GM19397 (cell line): ENCODE measurements around the gene PTCD1.

ENCODE experiments used
- ATAC-seq: cut with Tn5 transposase; IDR thresholded peaks from one replicate; pipeline ENCODE4 v1.9.1; 2021; ENCODE audit warnings: mild to moderate bottlenecking, moderate library complexity; ENCODE audit not compliant: unreplicated experiment

Gene PTCD1

GRCh38 chr7:99408379-99409191 is 30.0 kb downstream of the PTCD1 start, which contains the start of the genes BUD31 and PDAP1:
Gene BUD31 (plus strand): TSS chr7:99408969. CDS start chr7:99411093, 2,124 bp downstream.
Gene PDAP1 (minus strand): TSS chr7:99408597. CDS start chr7:99408548, 49 bp downstream.
- ATAC-seq = peak; percentile 76

GRCh38 chr7:99407872-99408378 is 30.7 kb downstream of the PTCD1 start:
- ATAC-seq = peak; percentile 1

- ATAC-seq = no peak
Measured at GRCh38 chr7:99406557-99406956, 32.0 kb downstream of the PTCD1 start.

GRCh38 chr7:99404977-99405320 is 33.6 kb downstream of the PTCD1 start:
- ATAC-seq = no peak

GRCh38 chr7:99404235-99404976 is 34.2 kb downstream of the PTCD1 start:
- ATAC-seq = no peak

DNA sequence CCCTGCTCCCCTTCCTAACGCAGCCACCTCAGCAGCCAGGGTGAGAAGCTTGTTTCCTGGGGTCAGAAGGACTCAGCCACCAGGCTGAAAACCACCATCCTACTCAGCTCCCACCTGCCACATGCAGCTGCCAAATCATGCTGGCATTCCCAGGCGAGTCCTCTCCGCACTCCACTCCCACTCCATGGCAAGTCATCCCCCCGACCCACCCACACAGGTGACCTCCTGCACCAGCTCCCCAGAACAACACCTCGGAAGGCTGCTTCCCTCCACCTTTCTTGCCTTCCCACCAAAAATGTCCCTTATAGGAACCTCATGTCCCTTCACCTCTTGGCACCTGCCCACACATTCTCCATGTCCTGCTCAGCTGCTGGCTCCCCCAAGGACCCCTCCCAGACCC is 34.8 kb downstream of the PTCD1 start:
- no peak for ATAC-seq

- no peak for ATAC-seq
Measured at GRCh38 chr7:99402854-99403253, 35.7 kb downstream of the PTCD1 start.

- ATAC-seq = no peak
Measured at GRCh38 chr7:99399597-99399996, 39.0 kb downstream of the PTCD1 start.

GRCh38 chr7:99398891-99399445 is 39.6 kb downstream of the PTCD1 start:
- ATAC-seq = no peak

DNA sequence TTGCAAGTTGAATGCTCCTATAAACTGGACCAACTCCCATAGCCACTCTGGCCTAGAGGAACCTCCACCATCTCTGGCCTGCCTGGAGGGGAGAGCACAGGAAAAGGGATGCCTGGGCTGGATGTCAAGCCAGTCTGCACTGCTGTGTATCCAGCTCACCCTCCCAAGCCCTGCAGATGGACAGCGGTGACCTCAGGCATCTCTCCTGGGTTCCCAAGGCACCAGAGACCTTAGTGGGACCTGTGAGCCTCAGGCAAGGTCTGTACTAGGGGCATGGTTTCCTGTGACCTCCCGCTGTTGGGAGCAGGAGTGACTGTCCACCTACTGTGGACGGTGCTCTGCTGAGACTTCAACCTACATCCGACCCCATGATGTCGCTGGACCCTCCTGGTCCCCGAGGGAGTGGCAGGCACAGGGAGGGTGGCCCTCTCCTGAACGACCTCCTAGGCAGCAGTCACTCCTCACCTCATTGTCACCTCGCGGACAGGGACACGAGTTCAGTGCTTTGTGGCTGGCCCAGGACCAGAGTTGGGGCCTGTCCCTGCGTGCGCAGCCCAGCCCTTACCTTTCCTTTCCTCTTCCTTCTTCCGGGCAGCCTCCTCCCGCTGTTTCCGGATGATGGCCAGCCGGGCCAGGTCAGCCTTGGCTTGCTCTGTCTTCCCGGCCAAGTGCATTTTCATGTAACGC is 41.2 kb downstream of the PTCD1 start:
- ATAC-seq = no peak

GRCh38 chr7:99396418-99397296 is 41.9 kb downstream of the PTCD1 start:
- no peak for ATAC-seq

DNA sequence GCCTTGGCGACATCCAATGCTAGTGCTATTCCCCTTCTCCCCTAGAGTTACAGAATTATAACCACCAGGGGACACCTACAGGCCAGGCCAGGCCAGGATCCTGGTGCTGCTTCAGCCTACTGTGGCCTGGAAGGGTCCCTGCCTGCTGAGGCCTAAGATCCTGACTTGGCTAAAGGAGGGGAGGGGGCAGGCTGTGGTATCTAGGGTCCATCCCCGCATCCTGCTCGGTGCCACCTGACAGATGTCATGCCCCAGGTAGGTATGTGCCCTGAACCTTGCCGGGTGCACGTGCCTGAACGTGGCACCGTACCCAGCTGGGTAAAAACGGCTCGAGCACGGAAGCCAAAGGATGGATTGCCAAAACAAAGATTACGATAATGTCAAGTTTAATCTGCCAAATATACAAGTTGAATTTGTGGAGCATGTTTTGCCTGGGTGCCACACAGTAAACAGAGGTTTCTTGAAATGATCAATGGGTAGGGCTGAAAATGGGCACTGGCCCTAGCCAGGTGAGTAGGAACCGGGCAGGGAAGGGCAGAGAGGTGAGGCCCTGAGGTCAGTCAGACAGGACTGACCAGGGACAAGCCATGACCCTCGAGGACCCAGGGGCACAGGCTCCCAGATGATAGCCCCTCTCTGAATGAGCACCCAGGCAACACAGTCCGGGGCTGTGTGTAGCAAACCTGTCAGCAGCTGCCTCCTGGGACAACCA is 42.8 kb downstream of the PTCD1 start:
- no peak for ATAC-seq

- ATAC-seq = no peak
Measured at GRCh38 chr7:99394188-99394502, 44.5 kb downstream of the PTCD1 start.

GRCh38 chr7:99393355-99394187 is 45.0 kb downstream of the PTCD1 start:
- no peak for ATAC-seq

GRCh38 chr7:99392659-99393354 is 45.8 kb downstream of the PTCD1 start:
- no peak for ATAC-seq

DNA sequence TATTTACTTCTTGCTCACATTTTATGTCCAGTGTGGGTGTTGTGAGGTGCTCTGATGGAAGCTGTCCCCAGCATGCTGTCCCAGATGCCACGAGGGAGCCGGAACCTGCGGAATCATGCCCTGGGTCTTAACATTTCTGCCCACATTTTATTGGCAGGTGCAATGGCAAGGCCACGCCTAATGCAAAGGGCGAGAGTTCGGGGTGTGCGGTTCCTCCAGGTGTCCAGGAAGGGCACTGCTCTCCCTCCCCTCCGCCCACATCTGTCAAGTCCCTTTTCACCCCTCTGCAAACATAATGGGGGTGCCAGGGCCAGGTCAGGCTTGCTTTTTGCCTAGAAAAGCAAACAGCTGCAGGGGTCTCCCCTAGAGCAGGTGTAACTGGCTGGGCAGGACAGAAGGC is 46.6 kb downstream of the PTCD1 start:
- ATAC-seq = no peak

DNA sequence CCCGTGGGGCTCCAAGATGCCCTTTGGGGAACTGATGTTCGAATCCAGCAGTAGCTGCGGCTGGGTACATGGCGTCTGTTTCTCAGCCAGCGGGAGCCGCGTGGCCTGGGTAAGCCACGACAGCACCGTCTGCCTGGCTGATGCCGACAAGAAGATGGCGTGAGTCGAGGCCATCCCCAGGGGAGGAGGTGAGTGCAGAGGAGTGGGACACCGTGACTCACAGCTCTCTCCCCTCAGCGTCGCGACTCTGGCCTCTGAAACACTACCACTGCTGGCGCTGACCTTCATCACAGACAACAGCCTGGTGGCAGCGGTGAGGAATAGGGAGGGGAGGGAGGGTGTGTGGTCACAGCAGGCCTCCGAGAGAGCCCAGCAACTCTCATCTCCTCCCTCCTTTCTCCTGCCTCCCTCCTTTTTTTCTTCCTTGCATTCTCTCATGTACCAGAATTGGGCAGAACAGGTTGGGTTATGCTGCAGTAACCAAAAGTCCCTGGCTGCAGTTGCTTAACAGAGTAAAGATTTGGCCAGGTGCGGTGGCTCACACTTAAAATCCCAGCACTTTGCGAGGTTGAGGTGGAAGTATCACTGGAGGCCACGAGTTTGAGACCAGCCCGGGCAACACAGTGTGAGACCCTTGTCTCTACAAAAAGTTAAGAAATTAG is 47.5 kb downstream of the PTCD1 start:
- ATAC-seq = no peak

DNA sequence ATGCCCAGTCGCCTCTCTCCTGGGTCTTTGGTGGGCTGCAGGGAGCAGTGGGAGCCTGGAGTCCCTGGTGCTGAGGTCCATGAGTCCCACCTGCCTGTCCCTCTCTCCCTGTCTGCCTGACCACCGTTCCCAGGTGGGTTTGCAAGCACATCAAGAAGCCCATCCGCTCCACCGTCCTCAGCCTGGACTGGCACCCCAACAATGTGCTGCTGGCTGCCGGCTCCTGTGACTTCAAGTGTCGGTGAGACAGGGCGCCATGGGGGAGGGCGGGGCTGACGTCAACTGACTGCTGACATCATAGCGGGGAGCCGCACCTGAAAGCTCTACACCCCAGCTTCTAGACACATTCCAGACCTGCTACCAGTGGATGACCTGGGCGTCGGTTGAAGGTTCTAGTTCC is 48.8 kb downstream of the PTCD1 start:
- ATAC-seq = no peak
